Activated naive CD4-positive, alpha-beta T cell treated with anti-CD3 and anti-CD28 coated beads, Interleukin-2, amount 50 U/mL, for 16 hours (primary cell): ENCODE results near the gene CSF1.
"Not testable (repeated sequence)": the region's sequence is repeated elsewhere in the genome, so short reads cannot be mapped to it uniquely, and the experiment has no call there.

Source experiments
- DNase-seq: peaks from one replicate; pipeline ENCODE4 v3.0.0-alpha.2; 2020

CSF1 gene

DNA sequence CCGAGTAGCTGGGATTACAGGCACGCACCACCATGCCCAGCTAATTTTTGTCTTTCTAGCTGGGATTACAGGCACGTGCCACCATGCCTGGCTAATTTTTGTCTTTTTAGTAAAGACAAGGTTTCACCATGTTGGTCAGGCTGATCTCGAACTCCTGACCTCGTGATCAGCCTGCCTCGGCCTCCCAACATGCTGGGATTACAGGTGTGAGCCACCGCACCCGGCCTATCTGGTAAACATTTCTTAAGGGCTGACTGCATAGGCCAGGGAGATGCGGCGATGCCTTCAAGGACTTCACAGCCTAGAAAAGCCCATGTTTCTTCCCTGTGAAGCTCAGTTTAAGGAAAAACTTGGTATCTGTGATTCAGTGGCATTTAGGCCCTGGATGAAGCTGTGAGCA lies 9.7 kb downstream of the CSF1 start:
- DNase-seq = not testable (repeated sequence)

DNA sequence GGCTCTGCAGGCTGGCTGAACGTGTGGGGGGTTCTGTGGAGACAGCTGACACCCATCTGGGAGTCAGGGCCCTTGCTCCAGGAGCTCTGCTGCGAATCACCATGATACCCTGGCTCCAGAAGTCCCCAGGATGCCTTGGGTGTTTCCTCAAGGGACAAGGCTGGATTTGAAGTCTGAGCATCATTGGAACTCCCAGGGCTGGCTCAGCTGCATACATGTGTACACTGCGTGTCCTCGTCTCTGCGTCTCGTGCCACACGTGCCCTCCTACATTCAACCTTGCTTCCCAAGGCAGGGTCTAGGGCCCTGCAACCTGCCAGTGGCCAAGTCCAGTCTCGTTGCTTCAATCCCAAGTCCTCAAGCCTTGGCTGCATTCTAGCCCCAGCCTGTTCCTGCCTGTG lies 11.7 kb downstream of the CSF1 start:
- DNase-seq = no peak

DNA sequence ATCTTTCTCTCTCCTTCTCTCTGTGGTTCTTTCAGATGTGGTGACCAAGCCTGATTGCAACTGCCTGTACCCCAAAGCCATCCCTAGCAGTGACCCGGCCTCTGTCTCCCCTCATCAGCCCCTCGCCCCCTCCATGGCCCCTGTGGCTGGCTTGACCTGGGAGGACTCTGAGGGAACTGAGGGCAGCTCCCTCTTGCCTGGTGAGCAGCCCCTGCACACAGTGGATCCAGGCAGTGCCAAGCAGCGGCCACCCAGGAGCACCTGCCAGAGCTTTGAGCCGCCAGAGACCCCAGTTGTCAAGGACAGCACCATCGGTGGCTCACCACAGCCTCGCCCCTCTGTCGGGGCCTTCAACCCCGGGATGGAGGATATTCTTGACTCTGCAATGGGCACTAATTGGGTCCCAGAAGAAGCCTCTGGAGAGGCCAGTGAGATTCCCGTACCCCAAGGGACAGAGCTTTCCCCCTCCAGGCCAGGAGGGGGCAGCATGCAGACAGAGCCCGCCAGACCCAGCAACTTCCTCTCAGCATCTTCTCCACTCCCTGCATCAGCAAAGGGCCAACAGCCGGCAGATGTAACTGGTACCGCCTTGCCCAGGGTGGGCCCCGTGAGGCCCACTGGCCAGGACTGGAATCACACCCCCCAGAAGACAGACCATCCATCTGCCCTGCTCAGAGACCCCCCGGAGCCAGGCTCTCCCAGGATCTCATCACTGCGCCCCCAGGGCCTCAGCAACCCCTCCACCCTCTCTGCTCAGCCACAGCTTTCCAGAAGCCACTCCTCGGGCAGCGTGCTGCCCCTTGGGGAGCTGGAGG lies 12.7 kb downstream of the CSF1 start:
- DNase-seq = no peak

DNA sequence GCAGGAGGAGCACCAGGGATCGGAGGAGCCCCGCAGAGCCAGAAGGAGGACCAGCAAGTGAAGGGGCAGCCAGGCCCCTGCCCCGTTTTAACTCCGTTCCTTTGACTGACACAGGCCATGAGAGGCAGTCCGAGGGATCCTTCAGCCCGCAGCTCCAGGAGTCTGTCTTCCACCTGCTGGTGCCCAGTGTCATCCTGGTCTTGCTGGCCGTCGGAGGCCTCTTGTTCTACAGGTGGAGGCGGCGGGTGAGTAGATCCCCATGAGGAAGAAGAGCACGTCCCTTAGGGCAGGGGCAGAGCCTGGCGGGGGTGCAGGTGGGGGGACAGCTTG lies 13.3 kb downstream of the CSF1 start:
- DNase-seq = no peak

DNA sequence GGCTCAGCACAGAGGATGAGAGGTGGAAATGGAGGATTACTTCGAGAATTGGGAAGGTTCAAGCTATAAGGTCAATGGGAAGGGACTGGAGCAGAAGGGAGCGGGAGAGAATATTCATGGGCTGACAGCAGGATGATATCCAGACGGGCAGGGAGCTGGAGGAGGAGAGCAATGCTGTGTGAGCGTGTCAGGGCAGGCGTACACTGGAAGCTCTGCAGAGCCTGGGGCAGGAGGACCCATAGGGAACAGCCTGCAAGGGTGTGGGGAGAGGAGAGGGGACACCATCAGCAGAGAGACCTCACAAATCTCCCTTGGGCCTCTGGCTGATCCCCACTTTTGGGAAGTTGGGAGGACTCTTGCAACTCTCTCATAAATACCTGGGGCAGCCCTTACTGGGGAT lies 13.7 kb downstream of the CSF1 start:
- DNase-seq = no peak

DNA sequence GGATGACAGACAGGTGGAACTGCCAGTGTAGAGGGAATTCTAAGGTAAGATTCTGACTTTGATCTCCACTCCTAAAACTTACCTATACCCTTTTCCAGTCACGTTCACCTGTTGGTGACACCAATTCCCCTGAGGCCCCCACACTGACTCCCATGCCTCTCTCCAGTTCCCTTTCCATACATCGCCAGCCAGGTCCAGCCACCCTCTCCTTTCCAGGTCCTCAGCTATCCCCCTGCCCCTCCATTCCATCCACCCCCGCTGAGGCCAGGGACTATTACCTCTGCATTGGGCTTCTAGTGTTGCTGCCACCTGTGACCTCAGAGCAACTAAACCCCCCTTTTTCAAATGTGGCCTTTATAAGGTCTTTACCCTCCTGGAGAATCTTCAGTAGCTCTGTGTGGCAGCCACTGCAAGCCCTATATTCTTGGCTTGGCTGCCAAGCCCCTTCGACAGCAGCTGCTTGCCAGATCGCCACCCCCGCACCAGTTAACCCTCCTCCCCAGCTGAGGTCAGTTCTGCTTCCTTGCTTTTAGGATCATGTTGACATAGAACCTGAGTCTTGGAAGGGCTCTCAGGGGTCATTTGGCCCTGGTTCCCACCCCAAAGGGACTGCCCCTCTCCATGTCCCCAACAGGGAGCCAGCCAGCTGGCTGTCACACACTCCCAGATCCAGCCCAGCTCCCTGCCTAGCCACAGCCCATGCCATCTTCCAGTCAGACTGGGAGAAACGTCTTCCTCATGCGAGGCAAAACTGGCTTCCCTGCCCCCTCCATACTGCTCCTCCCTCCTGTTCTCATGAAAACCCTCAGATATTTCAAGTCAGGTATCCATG lies 14.7 kb downstream of the CSF1 start:
- DNase-seq = no peak

DNA sequence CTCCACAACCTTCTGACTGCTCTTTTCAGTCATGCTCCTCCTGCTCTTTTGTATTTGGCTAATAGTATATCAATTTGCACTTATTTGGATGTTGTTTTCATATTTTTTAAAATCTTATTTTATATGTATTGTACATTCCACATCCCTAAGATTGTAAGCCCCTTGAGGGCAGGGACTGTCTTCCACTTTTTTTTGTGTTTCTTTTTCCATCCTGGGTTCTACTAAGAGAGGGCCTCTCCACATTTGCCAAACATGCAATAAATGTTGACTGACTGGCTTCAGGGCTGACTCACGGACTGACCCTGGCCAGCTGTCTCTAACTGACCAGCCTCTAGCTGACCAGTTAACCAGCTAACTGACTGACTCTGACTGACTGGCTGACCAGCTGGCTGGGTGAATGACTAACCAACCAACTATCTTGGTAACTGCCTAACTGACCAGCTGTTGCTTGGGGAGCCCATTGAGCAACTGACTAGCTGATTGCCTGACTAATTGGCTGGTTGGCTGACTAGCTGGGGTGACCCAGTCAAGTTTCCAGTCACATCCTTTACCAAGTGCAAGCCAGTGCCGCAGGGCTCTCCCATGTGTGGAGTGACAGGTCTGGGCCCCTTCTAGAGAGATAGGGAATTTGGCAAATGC lies 16.1 kb downstream of the CSF1 start:
- no peak for DNase-seq

DNA sequence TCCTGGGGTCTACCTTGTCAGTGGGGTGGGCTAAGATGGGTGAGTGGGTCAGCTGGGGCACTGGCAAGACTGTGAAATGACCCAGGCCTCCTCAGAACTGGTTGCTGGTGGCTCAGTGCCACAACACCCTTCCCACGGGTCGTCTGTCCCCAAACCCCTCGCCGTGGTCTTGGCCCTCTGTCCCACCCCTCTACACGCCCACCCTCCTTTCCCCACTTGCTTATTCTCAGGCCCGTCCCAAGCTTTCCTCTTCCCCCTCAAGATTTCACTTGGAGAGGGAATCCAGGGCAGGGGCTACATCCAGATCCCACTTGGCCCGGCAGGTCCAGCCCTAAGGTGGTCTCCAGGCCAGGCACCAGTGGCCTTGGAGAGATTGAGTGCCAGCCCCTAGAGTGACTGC lies 16.7 kb downstream of the CSF1 start:
- no peak for DNase-seq

DNA sequence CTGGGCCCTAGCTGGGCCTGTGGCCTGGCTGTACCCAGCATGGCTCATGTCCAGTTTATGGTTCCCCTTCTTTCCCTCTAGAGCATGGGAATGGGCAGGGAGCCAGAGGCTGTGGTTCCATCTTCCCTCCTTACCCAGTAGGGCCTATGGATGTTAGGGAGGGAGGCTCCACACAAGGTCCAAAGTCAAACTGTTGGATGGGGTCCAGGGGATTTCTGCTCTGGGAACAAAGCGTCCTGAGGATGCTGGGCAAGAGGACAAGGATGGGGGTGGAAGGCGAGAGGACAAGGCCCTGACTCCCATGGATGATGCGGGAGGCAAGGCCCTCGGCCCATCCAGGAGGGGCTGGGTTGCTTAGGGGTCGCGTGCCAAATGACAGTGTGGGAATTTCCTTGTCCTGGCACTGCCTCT lies 17.3 kb downstream of the CSF1 start:
- DNase-seq = no peak

DNA sequence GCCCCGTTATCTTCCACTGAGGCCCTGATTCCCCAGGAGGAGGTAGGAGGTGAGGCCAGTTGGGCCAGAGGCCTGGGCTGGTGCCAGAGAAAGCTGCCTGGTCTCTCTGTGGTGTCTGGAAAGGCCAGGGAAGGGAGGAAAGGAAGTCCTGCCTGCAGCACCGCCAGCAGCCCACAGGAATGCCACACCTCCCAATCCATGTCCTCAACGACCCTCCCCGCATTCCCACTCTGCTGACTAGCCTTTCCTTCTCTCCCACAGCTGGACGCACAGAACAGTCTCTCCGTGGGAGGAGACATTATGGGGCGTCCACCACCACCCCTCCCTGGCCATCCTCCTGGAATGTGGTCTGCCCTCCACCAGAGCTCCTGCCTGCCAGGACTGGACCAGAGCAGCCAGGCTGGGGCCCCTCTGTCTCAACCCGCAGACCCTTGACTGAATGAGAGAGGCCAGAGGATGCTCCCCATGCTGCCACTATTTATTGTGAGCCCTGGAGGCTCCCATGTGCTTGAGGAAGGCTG lies 18.0 kb downstream of the CSF1 start:
- no peak for DNase-seq

DNA sequence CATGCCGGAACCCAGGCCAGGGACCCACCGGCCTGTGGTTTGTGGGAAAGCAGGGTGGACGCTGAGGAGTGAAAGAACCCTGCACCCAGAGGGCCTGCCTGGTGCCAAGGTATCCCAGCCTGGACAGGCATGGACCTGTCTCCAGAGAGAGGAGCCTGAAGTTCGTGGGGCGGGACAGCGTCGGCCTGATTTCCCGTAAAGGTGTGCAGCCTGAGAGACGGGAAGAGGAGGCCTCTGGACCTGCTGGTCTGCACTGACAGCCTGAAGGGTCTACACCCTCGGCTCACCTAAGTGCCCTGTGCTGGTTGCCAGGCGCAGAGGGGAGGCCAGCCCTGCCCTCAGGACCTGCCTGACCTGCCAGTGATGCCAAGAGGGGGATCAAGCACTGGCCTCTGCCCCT lies 18.5 kb downstream of the CSF1 start:
- no peak for DNase-seq

DNA sequence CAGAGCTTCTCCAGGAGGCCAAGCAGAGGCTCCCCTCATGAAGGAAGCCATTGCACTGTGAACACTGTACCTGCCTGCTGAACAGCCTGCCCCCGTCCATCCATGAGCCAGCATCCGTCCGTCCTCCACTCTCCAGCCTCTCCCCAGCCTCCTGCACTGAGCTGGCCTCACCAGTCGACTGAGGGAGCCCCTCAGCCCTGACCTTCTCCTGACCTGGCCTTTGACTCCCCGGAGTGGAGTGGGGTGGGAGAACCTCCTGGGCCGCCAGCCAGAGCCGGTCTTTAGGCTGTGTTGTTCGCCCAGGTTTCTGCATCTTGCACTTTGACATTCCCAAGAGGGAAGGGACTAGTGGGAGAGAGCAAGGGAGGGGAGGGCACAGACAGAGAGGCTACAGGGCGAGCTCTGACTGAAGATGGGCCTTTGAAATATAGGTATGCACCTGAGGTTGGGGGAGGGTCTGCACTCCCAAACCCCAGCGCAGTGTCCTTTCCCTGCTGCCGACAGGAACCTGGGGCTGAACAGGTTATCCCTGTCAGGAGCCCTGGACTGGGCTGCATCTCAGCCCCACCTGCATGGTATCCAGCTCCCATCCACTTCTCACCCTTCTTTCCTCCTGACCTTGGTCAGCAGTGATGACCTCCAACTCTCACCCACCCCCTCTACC lies 19.1 kb downstream of the CSF1 start:
- DNase-seq = no peak

DNA sequence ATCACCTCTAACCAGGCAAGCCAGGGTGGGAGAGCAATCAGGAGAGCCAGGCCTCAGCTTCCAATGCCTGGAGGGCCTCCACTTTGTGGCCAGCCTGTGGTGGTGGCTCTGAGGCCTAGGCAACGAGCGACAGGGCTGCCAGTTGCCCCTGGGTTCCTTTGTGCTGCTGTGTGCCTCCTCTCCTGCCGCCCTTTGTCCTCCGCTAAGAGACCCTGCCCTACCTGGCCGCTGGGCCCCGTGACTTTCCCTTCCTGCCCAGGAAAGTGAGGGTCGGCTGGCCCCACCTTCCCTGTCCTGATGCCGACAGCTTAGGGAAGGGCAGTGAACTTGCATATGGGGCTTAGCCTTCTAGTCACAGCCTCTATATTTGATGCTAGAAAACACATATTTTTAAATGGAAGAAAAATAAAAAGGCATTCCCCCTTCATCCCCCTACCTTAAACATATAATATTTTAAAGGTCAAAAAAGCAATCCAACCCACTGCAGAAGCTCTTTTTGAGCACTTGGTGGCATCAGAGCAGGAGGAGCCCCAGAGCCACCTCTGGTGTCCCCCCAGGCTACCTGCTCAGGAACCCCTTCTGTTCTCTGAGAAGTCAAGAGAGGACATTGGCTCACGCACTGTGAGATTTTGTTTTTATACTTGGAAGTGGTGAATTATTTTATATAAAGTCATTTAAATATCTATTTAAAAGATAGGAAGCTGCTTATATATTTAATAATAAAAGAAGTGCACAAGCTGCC lies 19.8 kb downstream of the CSF1 start:
- DNase-seq = no peak

DNA sequence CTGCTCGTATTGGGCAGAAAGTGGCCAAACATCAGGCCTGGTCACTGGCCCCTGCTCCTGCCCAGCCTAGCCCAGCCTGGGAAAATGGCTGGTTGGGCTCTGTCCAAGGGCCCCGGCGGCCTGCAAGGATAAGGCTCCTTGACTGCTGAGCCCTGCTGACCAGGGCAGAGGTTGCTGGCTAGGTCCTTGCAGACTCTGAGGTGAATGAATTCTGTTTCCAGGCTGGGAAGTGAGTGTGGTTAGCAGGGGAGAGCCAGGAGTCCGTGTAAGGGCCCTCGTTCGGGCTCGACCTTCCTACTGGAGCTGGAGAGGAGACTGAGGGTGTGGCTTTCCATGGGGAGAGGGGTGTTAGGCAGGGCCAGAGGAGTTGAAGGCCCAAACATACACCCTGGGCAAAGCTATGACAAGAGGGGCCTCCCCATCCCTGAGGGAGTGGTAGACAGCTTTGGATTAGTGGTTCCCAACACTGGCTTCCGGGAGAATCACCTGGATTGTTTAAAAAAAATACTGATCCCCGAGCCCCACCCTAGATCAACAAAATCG lies 20.6 kb downstream of the CSF1 start:
- no peak for DNase-seq

DNA sequence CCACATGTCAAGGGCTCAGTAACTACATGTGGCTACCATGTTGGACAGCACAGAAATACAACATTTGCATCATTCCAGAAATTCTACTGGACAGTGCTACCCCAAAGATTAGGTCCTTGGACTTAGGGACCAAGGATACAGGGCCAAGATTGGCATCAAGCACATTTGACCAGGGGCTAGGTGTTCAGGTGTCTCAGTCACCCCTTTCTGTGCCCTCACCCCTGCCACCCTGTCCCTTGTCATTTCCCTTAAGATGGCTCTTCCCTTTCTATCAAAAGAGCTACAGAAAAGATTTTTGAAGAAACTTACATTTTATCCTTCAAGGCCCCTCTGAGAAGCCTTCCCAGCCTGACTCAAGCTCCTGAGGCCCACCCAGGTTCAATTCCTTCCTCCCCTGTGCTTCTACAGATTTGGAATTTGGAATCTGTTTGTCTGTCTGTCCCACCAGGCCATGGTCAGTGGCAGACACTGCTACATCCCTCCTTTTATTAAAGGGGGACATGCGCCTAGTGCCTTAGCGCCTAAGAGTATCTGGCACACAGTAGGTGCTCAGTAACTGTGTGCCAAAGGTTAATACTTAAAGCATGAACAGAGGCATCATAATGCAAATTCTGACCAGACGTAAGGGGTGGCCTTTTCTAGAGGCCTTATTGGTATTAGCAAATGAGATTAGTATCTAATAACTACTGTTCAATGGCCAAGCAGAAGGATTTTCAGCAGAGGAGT lies 21.4 kb downstream of the CSF1 start:
- no peak for DNase-seq

DNA sequence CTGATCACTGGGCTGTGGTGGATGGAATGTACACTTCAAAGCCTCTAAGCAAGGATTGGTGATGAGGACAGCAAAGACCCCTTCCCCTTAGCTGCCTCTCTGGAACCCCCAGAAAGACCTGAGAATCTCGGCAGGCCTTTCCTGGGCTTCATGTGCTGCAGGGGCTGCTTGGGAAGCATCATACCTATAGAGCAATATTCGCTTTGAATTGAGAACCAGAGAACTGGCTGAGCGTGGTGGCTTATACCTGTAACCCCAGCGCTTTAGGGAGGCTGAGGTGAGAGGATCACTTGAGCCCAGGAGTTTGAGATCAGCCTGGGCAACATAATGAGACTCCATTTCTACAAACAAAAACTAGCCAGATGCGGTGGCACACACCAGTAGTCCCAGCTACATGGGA lies 22.0 kb downstream of the CSF1 start:
- DNase-seq = no peak

DNA sequence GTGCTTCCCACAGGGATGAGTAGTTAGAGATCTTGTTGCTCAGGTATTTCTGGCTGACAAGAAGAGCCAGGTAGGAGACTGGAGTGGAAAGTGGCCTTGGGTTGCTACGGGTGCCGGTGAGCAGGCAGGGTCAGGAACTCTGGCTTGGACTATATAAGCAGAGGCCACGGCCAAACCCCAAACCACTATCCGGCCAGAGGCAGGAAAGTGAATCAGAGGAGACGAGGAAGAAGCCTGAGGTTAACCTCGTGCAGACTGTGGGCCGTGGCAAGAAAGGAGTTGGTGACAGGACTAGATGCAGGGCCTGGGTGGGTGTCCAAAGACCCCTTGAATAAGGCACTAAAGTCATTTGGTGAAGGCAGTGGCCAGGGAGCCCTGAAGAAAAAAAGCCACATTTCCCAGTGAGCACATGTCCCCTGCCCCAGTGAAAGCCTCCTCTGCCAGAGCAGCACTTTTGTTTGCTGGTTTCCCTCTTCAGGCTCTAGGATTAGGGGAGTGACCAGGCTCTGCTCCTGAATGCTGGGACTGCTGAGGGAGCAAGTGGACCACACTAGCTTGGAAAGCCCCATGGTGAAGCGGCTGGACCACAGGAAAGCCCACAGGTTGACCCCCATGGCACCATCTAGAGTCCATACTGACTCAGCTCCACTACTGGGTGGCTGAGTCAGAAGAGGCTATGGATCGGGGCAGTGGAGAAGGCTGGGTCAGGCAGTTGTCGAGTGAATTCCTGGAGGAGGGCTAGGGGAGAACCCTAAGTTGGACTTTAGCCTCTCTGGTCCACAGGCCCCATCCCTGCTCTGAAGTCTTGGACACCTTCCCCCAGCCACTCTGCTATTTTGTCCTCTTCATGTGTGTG lies 23.4 kb downstream of the CSF1 start:
- no peak for DNase-seq

DNA sequence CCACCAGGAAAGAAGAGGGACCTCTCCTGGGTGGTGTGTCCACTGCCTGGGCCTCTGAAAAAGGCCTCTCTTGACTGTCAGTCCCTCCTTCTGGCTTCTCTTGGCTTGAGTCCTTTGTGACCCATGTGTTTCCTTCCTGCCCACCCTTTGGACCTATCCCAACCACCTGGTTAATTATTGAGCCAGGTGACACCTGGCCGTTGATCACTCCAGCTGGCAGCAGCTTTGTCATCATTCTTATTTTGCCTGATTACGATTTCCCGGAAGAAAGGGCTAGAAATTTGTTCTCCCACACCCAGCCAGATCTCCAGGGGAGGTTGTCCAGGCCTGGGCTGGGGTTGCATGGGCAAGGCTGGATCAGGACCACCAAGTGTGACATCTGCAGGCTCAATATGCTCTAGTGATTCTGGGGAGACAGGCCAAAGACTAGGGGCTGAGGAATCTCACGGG lies 24.8 kb downstream of the CSF1 start:
- DNase-seq = no peak

DNA sequence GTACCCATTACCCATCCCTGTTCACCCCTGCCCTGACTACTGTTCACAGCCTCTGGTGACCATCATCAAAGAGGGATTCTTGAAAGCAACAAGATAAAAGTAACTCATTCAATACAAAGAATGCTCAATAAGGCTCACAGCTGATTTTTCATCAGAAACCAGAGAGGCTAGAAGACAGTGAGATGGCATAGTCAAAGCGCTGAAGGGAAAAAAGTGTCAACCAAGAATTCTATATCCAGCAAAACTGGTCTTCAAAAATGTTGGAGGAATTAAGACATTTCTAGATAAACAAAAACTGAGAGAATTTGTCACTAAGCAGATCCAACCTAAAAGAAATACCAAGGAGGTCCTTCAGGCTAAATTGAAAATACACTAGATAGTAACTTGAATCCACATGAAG lies 27.1 kb downstream of the CSF1 start:
- DNase-seq = no peak

DNA sequence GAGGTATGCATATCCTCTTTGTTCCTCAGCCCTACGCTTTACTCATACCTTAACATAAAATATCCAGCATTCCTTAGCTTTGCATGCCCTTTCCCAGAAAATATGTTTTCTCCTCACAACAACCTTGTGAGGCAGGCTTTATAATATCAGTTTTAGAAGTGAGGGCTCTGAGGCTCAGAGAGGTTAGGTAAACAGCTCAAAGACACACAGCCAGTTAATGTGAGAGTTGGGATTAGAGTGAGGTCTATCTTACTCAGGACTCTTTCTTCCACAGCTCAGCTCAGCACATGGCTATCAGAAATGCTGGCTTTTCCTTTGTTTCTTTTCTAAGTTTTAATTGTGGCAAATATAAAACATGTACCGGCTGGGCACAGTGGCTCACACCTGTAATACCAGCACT lies 27.9 kb downstream of the CSF1 start:
- no peak for DNase-seq
